GM12892 (cell line): ENCODE measurements around the gene CCR3.

Experiments used
- DNase-seq: peaks from one replicate; pipeline ENCODE4 v3.0.0; 2011; ENCODE audit not compliant: insufficient read length
- FAIRE-seq: peaks from 2 replicates; lab custom pipeline; 2011; peaks lifted over from hg19 to GRCh38; lab: Jason Lieb, UNC
- POLR2A ChIP-seq: IDR thresholded peaks from 2 replicates; pipeline ENCODE4 v1.6.1; 2011; ENCODE audit warnings: low read depth, low read length, control low read depth
- POLR2AphosphoS5 ChIP-seq: IDR thresholded peaks from 2 replicates; pipeline ENCODE4 v1.6.1; 2011; ENCODE audit warnings: low read depth, low read length, control low read depth
- TAF1 ChIP-seq: IDR thresholded peaks from 2 replicates; pipeline ENCODE4 v1.6.1; 2011; ENCODE audit warnings: low read depth, mild to moderate bottlenecking, control low read depth, low read length, borderline replicate concordance

The CCR3 gene

DNA sequence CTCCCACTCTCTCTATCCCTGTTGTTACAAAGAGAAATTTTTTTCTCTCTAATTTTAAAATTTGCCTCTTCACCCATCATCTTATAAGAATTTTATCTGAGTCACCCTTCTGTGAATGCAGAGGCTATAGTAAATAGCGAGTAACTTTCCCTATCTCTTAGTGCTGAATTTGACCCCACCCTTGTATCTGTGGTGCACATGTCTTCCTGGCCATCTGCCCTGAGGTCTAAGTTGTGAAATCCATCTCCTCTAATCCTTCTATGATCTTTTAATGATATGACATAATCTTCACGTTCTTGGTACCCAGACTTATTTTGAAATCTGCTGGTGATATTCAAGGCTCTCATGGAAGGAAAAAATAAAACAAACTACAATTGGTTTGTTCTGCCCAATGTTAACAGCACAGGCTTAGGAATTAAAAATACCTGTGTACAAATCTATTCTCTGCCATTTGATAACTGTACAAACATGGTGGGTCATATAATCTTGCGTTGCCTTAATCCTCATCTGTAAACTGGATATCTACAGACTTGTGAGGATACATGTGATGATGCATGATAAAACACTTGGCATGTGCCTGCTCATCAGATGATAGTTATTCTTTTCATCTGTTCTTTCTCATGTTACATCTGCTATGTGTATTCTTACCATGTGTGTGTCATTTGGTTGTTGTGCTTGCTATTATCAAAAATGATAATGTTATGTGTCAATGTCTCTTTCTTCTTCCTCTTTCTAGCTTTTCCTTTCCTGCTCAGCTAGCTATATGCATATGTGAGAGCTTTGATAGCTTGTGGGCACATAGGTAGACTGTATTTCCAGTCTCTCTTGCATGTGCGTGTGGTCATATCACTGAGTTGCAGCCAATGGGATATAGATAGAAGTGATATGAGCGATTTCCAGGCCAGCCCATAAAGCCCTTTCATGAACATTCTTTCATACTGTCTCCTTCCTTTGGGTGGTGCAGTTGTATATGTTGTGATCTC lies 13.7 kb upstream of the CCR3 start:
- TF ChIP-seq POLR2A, result no peak
- FAIRE-seq (no peak), DNase-seq (no peak)

DNA sequence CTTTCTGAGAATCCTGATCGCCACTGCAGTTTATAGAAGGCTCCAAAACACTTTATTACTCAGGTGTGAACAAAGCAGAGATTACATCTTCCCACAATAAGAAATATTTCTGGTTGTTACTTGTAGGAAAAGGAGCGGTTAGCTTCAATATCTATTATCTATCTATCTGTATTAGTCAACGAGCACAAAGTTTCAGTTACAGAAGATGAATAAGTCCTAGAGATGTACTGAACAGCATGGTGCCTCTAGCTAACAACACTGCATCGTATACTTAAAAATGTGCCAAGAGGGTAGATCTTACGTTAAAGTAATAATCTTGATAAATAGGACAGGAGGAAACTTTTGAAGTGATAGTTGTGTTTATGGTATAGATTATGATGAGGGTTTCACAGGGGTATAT lies 10.9 kb upstream of the CCR3 start:
- TF ChIP-seq POLR2AphosphoS5 (no peak), TAF1 (no peak), POLR2A (no peak)
- FAIRE-seq, result no peak
- no peak for DNase-seq

DNA sequence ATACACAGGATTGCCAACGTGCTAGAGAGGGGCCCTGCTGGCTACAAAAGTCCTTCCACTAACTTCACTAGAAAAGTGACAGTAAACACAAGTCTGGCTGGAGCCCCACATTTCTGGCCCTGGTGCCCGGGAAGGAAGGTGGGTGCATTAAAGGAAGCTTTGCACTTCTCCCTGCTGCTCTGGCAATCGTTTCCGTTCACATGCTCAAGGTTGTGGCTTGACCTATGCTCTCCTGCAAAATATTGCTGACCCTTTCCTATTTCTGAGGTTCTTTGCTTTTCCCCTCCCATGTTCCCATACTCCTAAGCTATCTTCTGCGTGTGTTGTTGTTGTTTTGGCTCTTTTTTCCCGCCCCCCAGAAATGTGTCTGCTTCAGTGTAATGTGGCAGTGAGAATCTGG lies 9.1 kb upstream of the CCR3 start:
- no peak for TF ChIP-seq TAF1
- TF ChIP-seq POLR2A, result no peak
- TF ChIP-seq POLR2AphosphoS5, result no peak
- FAIRE-seq (no peak), DNase-seq (no peak)

DNA sequence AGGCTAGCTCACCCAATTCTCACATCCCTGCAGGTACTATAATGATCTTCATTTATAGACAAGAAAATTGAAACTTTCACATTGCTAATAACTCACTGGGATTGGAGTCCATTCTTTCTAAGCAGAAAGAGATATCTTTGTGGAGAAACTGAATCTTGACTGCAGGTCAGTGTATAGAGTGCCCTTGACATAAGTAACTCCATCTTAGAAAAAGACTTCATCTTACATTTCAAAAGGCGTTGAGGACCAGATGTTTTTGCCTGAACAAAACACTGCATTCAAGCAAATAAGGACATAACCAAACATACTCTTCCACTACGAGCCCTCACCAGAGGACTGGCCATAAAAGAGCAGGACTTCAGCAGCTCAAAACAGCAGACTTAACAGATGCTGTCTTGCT lies 6.8 kb upstream of the CCR3 start:
- DNase-seq (no peak), FAIRE-seq (peak; percentile 56)

DNA sequence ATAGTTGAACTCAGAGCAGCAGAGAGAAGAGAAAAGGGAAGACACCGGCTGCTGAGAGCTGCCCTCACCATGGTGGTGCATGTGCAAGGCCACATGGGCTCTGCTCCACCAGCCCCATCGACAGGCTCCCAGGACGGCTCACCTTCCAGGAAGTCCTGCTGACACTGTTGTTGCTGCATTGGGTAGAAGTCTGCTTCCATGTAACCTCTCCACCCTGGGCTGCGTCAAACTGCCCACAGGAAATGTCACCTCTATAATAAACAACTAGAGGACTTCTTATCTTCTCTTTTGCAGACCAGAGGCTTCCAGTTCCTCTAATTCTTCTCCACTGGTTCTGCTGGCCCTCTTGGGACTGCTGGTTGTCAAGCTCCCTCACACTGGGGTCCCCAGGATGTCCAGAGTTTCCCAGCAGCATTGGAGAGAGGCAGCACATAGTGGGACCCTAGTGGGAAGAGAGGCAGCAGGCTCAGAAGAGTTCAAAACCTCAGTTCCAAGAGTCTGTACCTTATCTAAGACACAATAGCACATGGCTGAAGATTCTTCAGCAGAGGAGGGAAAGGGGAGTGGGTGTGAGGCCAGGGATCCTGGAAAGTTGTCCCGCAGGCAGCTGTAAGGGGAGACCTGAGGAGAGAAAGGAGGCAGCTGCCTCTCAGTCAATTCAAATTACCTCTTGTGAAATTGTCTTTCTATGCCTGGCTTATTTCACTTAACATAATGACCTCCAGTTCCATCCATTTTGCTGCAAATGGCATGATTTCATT lies 5.8 kb upstream of the CCR3 start:
- no peak for FAIRE-seq
- DNase-seq, result no peak
- TF ChIP-seq TAF1, result no peak
- TF ChIP-seq POLR2A, result no peak
- no peak for TF ChIP-seq POLR2AphosphoS5

More for the DNA sequence above, 6.8 kb upstream of the CCR3 start:
- TF ChIP-seq TAF1, result no peak
- TF ChIP-seq POLR2A, result no peak

DNA sequence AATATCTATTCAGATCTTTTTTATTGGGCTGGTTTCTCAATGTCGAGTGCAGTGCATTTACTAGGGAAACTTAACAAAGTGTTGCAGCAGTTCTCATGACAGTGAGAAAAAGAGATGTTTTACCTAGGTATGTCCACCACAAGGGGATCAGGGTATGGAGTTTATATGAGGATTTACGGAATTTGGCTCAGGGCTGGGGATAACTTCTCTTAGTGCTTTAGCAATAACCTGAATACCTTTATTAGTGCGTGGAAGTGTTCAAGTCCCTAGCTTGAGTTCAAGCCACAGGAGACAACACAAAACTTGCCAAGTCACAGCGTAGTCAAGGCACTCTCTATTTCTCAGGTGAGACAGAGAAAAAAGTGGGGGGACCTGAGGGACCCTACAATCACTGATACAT lies 3.9 kb upstream of the CCR3 start:
- DNase-seq (no peak), FAIRE-seq (no peak)
- TF ChIP-seq POLR2A (no peak), POLR2AphosphoS5 (no peak), TAF1 (no peak)

DNA sequence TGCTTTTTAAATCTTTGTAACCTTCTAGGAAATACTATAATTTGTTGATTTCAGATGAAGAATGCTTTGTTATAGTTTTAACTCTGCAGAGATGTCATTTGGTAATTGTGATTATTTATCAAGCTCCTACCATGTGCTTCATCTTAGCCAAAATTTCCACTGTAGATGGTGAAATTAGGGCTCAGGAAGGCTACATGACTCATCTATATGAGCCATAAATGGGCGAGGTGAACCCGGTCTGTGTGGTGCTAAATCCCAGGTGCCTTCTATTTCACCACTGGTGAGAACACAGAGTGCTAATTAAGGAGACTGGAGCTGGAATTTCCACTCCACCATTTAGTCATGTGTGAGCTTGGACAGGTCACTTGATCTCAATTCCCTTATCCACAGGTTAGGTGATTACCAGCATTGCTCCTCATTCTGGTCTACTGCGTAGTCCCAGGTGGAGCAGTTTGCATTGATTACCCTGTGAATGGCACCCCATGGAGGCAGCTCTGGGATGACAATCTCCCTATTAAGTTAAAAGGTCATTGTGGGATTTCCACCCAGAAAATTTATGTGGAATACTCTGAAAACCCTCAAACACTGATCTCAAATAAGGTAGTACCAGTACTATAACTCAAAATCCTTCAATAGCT lies 2.8 kb upstream of the CCR3 start:
- no peak for DNase-seq
- TF ChIP-seq POLR2A, result no peak
- no peak for TF ChIP-seq POLR2AphosphoS5
- TF ChIP-seq TAF1, result no peak
- no peak for FAIRE-seq

DNA sequence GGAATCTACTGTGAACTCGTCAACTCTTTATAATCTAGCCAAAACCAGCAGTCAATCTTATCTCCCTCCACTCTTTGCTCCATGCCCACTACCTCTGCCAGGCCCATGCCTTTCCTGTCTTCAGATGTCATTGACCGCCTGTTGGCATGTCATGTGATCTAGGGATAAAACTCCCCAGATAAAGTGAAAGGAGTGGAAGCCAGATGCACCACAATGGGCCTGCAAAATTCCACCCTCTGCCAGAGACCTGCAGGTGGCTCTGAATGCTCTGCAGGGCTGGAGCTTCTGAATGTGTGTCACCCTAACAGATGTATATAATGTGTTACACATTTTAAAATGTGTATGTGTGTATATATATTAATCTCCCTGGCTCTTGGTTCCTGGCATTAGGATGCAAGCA lies 2.3 kb upstream of the CCR3 start:
- DNase-seq (no peak), FAIRE-seq (no peak)
- TF ChIP-seq POLR2AphosphoS5 (no peak), POLR2A (no peak), TAF1 (no peak)

DNA sequence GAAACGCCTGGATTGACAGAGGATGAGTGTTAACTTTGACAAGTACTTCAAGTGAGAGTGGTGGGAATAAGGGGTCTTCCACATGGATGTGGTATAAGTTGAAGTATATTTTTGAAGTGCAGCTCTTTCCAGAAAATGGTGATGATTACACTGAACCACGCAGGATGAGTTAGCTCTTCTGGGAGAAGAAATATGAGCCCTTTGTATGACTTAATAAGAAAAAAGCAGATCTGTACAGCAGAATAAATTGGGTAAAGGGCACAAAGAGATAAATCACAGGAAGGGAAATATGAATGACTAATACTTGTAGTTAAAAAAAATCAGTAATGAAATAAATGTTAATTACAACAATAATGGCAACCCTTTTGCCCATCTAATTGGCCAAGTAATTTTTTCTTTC lies 1.3 kb downstream of the CCR3 start:
- DNase-seq (no peak), FAIRE-seq (no peak)

DNA sequence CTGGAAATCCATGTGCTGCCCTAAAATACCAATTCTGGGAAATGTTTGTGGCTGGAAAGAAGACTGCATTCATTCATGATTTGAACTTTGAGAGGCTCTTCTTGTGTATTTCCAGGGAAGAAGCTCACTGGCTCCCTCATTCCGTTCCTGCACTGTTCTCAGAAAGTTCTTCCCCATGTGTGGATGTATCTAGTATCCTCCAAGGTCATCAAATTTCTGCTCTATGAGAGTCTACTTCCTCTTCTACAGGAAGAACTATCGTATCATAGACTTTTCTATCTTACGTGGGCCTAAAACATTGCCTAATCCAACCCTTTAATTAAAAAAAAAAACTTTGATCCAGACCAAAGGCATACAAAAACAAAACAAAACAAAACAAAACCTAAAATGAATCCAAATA lies 2.9 kb downstream of the CCR3 start:
- TF ChIP-seq POLR2A, result no peak
- no peak for DNase-seq
- no peak for FAIRE-seq

More for the DNA sequence above, 1.3 kb downstream of the CCR3 start:
- TF ChIP-seq TAF1, result no peak
- no peak for TF ChIP-seq POLR2A
- no peak for TF ChIP-seq POLR2AphosphoS5

DNA sequence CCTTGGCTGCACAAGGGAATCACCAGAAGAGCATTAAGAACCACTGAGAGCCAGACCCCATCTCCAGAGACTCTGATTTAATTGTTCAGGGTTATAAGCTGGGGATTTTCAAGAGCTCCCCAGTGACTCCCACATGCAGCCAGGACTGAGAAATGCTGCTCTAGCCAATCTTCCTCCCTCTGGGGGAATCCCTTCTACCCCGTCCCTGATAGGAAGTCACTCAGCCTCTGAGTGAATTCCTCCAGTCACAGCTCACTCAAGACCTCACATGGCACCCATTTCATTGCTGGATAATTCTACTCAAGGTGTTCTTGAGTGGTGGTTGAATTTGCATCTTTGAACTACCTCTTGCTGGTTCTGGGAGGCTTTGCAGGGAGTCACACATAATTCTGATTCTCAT lies 10.7 kb downstream of the CCR3 start:
- FAIRE-seq, result peak; percentile 38
- TF ChIP-seq POLR2A (no peak), POLR2AphosphoS5 (no peak), TAF1 (no peak)
- no peak for DNase-seq

DNA sequence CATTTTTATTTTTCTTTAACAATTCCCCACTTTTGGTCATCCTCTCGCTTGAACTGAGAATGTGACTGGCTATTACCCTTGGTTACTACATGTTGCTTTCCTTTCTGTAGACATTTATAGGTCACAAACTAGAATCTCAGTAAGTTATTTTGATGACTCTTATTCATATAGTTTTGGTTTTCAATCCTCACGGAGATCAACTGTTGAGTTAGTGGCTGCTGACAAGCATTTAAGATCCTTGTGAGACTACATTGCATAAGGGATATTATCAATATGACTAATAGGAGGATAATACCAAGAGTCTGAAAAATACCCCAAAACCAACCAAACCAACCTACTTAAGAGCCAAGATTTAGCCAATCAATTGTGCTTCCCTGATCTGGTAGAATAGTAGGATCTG lies 16.3 kb downstream of the CCR3 start:
- TF ChIP-seq POLR2AphosphoS5, result no peak
- no peak for TF ChIP-seq POLR2A
- TF ChIP-seq TAF1, result no peak
- DNase-seq (no peak), FAIRE-seq (no peak)
